D721Med (cell line): ENCODE measurements around the gene MGAT3.

Experiments
- DNase-seq: peaks from one replicate; pipeline ENCODE4 v3.0.0; 2011; ENCODE audit warnings: low spot score; ENCODE audit not compliant: insufficient read length
- FAIRE-seq: peaks from 2 replicates; lab custom pipeline; 2011; peaks lifted over from hg19 to GRCh38; lab: Jason Lieb, UNC
- TF ChIP-seq, protein P1 (sequence below): IDR thresholded peaks from 2 replicates; pipeline ENCODE4 v1.5.1; 2012; ENCODE audit warnings: mild to moderate bottlenecking, control low read depth; ENCODE audit not compliant: insufficient read depth; ENCODE audit errors: missing control alignments

The MGAT3 gene

DNA sequence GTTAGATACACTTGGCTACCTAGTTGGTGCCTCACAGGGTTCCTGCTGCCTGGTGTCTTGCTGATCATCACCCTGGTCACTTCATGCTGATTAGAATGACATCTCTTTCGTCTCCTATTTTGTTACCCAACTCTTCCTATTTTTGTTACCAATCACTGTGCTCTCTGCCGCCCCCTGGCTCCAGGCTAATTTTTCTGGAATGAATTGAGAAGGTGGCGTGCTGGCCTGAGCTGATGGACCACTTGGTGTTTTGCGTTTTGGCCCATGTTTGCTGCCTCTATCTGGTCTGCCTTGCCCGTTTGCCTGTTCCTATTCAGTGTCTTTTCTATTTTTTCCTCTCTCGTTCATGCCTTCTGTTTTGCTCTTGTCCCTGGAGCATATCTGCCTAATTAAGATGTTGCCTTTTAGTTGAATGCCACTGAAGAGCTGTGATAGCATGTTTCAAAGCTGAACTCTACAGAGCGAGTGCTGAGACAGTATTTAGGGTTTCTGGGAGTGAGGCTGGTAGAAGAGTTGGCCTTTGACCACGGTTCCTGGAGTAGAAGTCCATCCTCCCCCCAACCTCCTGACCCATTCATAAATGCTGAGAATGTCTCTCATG lies 57.7 kb downstream of the MGAT3 start:
- TF ChIP-seq, protein P1, sequence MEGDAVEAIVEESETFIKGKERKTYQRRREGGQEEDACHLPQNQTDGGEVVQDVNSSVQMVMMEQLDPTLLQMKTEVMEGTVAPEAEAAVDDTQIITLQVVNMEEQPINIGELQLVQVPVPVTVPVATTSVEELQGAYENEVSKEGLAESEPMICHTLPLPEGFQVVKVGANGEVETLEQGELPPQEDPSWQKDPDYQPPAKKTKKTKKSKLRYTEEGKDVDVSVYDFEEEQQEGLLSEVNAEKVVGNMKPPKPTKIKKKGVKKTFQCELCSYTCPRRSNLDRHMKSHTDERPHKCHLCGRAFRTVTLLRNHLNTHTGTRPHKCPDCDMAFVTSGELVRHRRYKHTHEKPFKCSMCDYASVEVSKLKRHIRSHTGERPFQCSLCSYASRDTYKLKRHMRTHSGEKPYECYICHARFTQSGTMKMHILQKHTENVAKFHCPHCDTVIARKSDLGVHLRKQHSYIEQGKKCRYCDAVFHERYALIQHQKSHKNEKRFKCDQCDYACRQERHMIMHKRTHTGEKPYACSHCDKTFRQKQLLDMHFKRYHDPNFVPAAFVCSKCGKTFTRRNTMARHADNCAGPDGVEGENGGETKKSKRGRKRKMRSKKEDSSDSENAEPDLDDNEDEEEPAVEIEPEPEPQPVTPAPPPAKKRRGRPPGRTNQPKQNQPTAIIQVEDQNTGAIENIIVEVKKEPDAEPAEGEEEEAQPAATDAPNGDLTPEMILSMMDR: peak; percentile 61
- DNase-seq (no peak), FAIRE-seq (no peak)

DNA sequence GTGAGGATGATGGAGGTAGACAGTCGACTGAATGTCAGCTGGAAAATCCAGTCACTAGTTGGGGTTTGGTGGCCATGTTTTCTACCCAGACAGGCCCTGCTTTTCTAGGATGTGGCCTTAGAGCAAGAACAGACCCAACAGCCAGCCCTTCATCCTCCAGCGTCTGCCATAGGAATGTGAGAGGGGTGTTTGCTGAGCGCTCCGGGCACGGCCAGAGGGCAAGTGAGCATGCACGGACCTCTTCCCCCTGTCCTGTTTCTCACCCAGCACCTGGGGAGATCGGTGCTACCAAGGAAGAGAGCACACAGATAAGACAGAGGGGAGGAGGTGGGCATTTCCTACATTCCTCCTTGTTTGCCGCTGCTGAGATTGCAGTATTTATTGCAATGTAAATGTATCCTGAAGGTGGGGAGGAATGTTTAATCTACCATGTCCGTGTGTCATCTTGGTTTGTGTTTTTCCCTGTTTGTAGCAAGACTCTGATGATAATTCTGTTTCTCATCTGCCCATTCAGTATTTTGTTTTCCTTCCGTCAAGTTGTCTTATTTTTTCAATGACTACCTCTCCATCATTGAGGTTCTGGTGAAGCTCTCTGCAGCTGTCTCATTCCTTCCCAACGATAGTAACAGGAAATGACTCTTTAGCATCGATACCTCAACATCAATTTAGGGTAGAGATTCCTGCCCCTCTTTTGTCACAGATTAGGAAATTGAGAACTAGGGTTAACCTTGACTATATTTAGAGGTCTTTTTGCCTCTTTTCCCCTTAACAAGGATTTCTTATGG lies 58.6 kb downstream of the MGAT3 start:
- DNase-seq: no peak
- TF ChIP-seq, protein P1: no peak
- no peak for FAIRE-seq

DNA sequence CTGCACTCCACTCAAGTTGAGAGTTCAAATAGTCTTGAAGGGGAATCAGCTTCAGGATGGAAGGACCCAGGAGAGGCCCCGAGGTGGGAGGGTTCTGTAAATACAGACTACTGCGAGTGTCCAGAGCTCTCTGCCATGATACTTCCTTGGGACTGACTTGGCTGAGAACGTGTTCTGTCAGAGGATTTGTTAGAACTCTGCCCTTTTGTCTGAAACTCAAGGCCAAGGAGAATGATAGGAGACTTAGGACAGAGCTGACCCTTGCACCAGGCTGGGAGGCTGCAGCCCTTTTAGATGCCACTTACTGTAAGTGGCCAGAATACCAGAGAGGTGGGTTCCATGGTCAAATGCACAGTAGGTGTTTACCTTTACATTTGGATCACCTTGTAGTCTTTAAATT lies 60.7 kb downstream of the MGAT3 start:
- DNase-seq (no peak), FAIRE-seq (no peak)
- TF ChIP-seq, protein P1: no peak

DNA sequence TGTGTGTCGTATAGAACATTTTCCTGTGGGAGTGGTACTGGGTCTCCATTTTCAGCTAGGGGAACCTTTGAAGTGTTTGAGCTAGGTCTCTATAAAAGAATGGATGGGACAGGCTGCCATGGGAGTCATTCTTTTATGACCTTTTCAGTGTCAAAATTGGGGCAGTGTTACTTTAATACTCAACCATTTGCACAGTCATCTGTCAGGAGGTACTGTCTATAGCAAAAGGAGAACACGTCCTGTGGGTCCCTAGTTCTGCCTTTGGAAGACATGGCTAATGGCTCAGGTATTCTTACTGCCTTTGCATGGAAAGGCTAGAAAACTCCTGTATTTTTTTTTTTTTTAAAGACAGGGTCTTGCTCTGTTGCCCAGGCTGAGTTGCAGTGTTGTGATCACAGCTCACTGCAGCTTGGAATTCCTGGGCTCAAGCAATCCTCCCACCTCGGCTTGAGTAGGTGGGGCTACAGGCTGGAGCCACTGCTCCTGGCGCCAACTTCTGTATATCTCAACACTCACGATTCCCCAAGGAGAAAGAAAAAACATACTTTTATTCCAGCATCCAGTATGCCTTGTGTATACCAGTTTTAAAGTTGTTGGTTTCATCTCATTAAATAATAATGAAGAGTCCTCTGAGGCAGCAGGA lies 61.5 kb downstream of the MGAT3 start:
- no peak for DNase-seq
- no peak for FAIRE-seq
- TF ChIP-seq, protein P1: no peak

DNA sequence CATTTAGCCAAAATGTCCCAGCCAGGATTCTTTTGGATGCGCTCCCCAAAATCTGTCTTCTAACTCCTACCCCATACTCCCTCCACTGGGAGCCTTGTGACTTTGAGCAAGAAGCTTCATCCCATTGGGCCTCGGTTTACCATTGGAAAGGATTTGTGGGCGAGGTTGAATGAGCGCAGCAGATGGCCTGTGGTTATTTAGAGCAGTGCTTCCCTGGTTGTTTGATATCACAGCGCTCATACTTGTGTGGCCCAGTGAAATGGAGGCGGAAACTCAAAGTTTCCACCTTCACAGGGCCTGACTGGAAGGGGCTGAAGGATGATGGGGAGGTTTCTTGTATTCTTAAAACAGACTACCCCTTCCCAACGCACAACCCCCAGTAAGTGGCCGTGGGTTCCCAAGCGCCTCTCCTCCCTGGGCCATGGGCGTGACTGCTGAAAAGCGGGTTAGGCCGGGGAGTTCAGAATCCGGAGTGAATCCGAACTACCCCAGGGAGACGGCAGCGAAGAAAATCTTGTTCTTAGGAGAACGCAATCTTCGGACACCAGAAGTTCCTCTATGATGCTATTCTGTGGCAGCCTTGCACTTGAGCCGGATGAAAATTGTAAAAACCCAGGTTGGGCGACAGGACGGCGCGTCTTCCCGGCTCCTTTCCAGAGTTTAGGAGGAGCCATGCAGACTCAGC lies 62.3 kb downstream of the MGAT3 start:
- TF ChIP-seq, protein P1: no peak
- no peak for DNase-seq
- no peak for FAIRE-seq

DNA sequence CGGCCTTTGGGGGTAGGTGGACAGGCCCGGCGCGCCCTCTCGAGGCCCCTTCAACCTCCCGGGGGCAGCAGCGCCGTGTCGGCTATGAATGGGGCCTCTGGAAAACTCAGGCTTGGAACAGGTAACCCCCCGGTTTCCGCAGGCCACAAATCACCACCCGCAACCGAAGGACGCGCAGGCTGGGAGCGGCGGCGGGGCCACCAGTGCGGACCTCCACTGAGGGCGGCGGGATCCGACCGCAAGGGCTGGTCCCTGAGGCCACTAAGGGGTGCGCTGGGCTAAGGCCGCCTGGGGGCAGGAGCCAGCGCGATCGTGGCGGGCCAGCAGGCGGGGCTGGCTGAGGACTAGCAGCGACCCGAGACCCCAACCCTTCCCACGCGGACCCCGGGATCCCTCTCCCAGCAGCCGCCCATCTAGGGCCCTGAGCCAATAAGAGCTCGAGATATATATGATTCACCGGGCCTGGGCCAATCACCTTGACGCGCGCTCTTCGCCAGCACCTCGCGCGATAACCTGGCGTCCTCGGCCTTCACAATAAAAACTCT lies 62.9 kb downstream of the MGAT3 start:
- FAIRE-seq: no peak
- TF ChIP-seq, protein P1: no peak
- DNase-seq: peak; percentile 77
